Ovary (tissue), 3 donors: ENCODE results near the gene SCN9A.

Source experiments
- EP300 ChIP-seq: sonication (generic); formaldehyde crosslinking; IDR thresholded peaks from one replicate; pipeline ENCODE4 v1.6.1; 2017; ENCODE audit warnings: antibody characterized with exemption
- POLR2A ChIP-seq: fragments of 450-650 bp; IDR thresholded peaks from one replicate; pipeline ENCODE4 v1.6.1; 2017; ENCODE audit warnings: antibody characterized with exemption, mild to moderate bottlenecking, moderate library complexity
- TF ChIP-seq, protein P1 (sequence below), 3 donors: fragments of 450-650 bp in 2 of 3; fragments of 200-600 bp in 1 of 3; IDR thresholded peaks; one replicate each; pipeline versions ENCODE4 v1.5.1 to v1.8.0; 2016 to 2022; ENCODE audit warnings: antibody characterized with exemption in 3 of 3, mild to moderate bottlenecking in 1 of 3
- donor health status: DM: no; HTN: no; CAD: no.

DNA sequence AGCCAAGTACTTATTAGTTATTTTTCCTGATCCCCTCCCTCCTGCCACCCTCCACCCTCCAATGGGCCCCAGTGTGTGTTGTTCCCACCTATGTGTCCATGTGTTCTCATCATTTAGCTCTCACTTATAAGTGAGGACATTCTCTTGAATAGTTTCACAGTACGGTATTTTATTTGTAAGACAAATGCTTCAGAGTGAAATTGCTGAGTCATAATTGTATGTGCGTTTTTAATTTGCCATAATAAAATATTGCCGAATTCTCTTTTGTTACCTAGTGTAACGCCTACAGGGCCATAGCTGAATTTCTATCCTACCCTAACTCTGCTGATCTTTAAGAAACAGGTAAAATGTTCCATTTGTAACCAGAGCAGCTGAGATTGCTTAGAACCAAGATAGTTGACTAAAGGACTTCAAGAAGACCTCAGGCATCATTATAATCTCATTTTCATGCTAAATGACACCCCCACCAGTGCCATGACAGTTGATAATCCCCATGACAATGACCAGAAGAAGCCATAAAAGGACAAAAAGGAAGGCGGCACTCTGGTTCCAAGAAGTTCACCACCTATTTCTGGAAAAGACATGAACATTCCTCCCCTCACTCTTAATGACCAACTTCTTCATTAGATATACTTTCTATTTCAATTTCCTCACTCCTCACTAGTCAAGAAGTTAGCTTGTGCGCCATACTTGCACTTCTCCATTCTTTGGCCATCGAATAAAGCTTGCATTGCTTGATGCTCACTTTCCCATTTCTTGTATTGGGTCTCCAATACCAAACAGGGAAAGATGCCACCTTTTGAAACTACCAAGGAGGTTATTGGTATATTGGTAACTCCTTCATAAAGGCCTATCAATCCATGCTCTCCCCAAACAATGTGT, 18.4 kb downstream of the SCN9A start:
- no peak for TF ChIP-seq EP300
- TF ChIP-seq, protein P1, sequence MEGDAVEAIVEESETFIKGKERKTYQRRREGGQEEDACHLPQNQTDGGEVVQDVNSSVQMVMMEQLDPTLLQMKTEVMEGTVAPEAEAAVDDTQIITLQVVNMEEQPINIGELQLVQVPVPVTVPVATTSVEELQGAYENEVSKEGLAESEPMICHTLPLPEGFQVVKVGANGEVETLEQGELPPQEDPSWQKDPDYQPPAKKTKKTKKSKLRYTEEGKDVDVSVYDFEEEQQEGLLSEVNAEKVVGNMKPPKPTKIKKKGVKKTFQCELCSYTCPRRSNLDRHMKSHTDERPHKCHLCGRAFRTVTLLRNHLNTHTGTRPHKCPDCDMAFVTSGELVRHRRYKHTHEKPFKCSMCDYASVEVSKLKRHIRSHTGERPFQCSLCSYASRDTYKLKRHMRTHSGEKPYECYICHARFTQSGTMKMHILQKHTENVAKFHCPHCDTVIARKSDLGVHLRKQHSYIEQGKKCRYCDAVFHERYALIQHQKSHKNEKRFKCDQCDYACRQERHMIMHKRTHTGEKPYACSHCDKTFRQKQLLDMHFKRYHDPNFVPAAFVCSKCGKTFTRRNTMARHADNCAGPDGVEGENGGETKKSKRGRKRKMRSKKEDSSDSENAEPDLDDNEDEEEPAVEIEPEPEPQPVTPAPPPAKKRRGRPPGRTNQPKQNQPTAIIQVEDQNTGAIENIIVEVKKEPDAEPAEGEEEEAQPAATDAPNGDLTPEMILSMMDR (IDR thresholded peaks at IDR 0.05), result no peak
- no peak for TF ChIP-seq POLR2A
